Transverse colon (tissue), 4 donors: ENCODE measurements around the gene DCN. TPM values are rescaled to one million over a fixed set of nuclear protein-coding genes. Genes with fewer than 3 reads are reported as not detected.

Source experiments
- DNase-seq: peaks from one replicate; pipeline ENCODE4 v3.0.0-alpha.2; 2019
- H3K27ac ChIP-seq, 4 donors: fragments of 200-600 bp; sonication (generic); 2 replicates each; pipeline ENCODE4 v1.5.1; 2016 to 2018; ENCODE audit warnings: inconsistent platforms in 4 of 4
- H3K27me3 ChIP-seq: fragments of 200-600 bp; sonication (generic); 2 replicates; pipeline ENCODE4 v1.5.1; 2017; ENCODE audit warnings: inconsistent platforms
- H3K36me3 ChIP-seq, 4 donors: fragments of 200-600 bp; sonication (generic); 2 replicates each; pipeline ENCODE4 v1.5.1; 2017 to 2019; ENCODE audit warnings: inconsistent platforms in 4 of 4
- H3K4me1 ChIP-seq, 4 donors: fragments of 200-600 bp; sonication (generic); 2 replicates each; pipeline ENCODE4 v1.5.1; 2017 to 2020; ENCODE audit warnings: inconsistent platforms in 4 of 4
- H3K4me3 ChIP-seq, 4 donors: fragments of 200-600 bp; sonication (generic); 1 replicate in 1 of 4; 2 replicates in 3 of 4; pipeline versions ENCODE4 v1.5.1 to v1.6.1; 2017 to 2019; ENCODE audit warnings: inconsistent platforms in 4 of 4
- H3K9me3 ChIP-seq, 2 donors: fragments of 200-600 bp; sonication (generic); 2 replicates each; pipeline ENCODE4 v1.5.1; 2017 to 2019; ENCODE audit warnings: inconsistent platforms in 2 of 2
- CTCF ChIP-seq, 5 experiments: fragments of 200-600 bp in 3 of 5; fragments of 450-650 bp in 2 of 5; sonication (generic) in 3 of 5; IDR thresholded peaks; 1 replicate in 2 of 5; 2 replicates in 3 of 5; pipeline ENCODE4 v1.5.1; 2016 to 2017; ENCODE audit warnings: antibody characterized with exemption in 5 of 5, inconsistent platforms in 3 of 5, mild to moderate bottlenecking in 2 of 5, moderate library complexity in 1 of 5
- EP300 ChIP-seq: sonication (generic); formaldehyde crosslinking; IDR thresholded peaks from one replicate; pipeline ENCODE4 v1.6.1; 2017; ENCODE audit warnings: antibody characterized with exemption, low read depth
- POLR2A ChIP-seq: fragments of 450-650 bp; IDR thresholded peaks from one replicate; pipeline ENCODE4 v1.6.1; 2016; ENCODE audit warnings: antibody characterized with exemption, mild to moderate bottlenecking, moderate library complexity
- POLR2AphosphoS5 ChIP-seq, 3 donors: sonication (generic); formaldehyde crosslinking; IDR thresholded peaks; one replicate each; pipeline ENCODE4 v1.6.1; 2016; ENCODE audit warnings: antibody characterized with exemption in 3 of 3
- WGBS, 2 donors: methylation state at CpG; one replicate each; pipeline ENCODE4 v1.1.5; 2018; ENCODE audit warnings: low coverage in 1 of 2; 5-methylcytosine and 5-hydroxymethylcytosine counted together
- in situ Hi-C, 4 donors: fragments of 200-750 bp; cut with MboI; loops; one replicate each; pipeline versions ENCODE4 v1.15.0 to v1.15.1; 2017; ENCODE audit warnings: low sequenced_read_pairs in 3 of 4, low pct_ligation_motif_present in 1 of 4, low pct_unique_long_range_greater_than_20kb in 1 of 4
- intact Hi-C: fragments of 100-400 bp; cut with DNase I; formaldehyde crosslinking; loops from one replicate; pipeline ENCODE4 v1.15.1; 2023; ENCODE audit warnings: low total_unique reads
- total RNA-seq, 4 donors: library from RNA; depleted of rRNA; stranded (reverse); fragments of >200 nt; gene quantifications; one replicate each; pipeline ENCODE4 v1.1.0, GENCODE V29; 2016

Gene DCN
- total RNA-seq, 4 donors from 2014 or later, result 133 to 511 (median 276) TPM

- WGBS, 2 donors, result 78 to 90% methylated on average over 2 of the region's 2 CpGs
- no peak overlapping the region for H3K4me3 ChIP-seq
- H3K36me3 ChIP-seq, result no peaks in the 10 kb centered on the region
- DNase-seq, result no peak
- no peaks in the 10 kb centered on the region for H3K27me3 ChIP-seq
- H3K9me3 ChIP-seq, result no peaks in the 10 kb centered on the region
- intact Hi-C loops (no loop called here), in situ Hi-C loops (loop anchor here in 1 of 4 donors (25.0 kb wide), 1 partner anchor 143 kb away; no protein-coding TSS in a partner anchor)
- no peak overlapping the region for H3K27ac ChIP-seq
- no peaks in the 10 kb centered on the region for H3K4me1 ChIP-seq
- no peak for TF ChIP-seq EP300
- TF ChIP-seq POLR2AphosphoS5 (IDR thresholded peaks at IDR 0.05), result no peak
- no peak for TF ChIP-seq CTCF (IDR thresholded peaks at IDR 0.05)
These were observed 11.9 kb upstream of the DCN start for GRCh38 chr12:91194500-91194899.

DNA sequence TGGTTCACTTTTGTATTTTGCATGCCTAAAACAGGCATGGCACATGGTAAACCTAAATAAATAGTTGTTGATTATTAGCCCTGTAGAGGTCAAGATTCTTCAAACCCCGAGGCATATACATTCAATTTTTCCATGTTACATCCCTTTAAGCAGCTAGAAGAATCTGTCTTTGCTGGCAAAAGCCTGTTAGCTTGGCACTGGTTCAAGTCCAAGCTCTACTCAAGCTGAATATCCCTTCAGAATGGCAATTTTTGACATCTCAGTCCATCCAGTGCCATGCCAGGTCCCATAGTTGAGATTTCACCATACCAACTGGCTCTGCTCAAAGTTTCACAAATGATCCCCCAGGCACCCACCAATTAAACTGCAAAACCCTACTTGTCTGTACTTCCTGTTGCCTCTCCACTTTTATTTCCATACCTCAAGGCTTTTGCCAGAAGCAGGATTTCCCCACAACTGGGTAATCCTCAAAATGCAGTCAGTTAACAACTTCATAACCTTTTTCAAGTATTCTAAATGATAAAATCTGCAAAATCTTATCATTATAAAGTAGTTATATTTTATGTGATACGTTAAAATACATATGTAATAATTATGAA, 9.0 kb upstream of the DCN start:
- 65 to 74% methylated on average over 2 of the region's 2 CpGs for WGBS, 2 donors
- Histone ChIP-seq H3K36me3 (no peaks in the 10 kb centered on the region), H3K27ac (no peak overlapping the region)

DNA sequence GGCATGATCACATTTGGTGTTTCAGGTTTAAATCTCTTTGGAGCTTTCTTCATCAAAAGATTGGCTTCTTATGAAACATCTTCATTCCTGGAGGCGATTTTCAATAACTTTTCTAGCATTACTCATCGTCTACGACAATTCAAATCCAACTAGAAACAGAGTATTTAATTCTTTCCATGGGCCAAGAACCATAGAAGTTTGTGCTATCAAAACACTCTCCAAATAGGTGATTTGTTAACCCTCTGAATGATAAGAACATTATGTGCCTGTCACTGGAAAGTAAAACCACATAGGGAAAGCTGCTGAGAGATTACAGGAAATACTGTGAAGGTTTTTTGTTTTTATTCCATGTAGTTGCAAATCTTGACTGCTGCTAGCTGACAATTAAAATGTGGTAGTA, 6.9 kb upstream of the DCN start:
- no peaks in the 10 kb centered on the region for H3K36me3 ChIP-seq
- no peak overlapping the region for H3K4me3 ChIP-seq
- H3K4me1 ChIP-seq, result peaks cover 0 to 14% (median 0%) of the 10 kb centered on the region in 4 donors
- no peak for DNase-seq
- H3K27me3 ChIP-seq, result no peaks in the 10 kb centered on the region
- TF ChIP-seq POLR2AphosphoS5 (IDR thresholded peaks at IDR 0.05), result no peak
- TF ChIP-seq EP300, result no peak
- no peak for TF ChIP-seq POLR2A
- no peak for TF ChIP-seq CTCF (IDR thresholded peaks at IDR 0.05)
- WGBS, 2 donors, result 70 to 85% methylated on average over 3 of the region's 3 CpGs
- intact Hi-C loops, result no loop called here
- in situ Hi-C loops, result loop anchor here in 1 of 4 donors (25.0 kb wide), 1 partner anchor 148 kb away; no protein-coding TSS in a partner anchor
- H3K27ac ChIP-seq, result no peak overlapping the region
- no peaks in the 10 kb centered on the region for H3K9me3 ChIP-seq

More for the DNA sequence above, 9.0 kb upstream of the DCN start:
- intact Hi-C loops (no loop called here), in situ Hi-C loops (loop anchor here in 1 of 4 donors (25.0 kb wide), 1 partner anchor 146 kb away; no protein-coding TSS in a partner anchor)
- DNase-seq, result no peak
- TF ChIP-seq CTCF (IDR thresholded peaks at IDR 0.05) (no peak), POLR2AphosphoS5 (IDR thresholded peaks at IDR 0.05) (no peak), POLR2A (no peak), EP300 (no peak)
- no peaks in the 10 kb centered on the region for H3K27me3 ChIP-seq
- no peak overlapping the region for H3K4me3 ChIP-seq
- H3K4me1 ChIP-seq, result peaks cover 0 to 4% (median 0%) of the 10 kb centered on the region in 4 donors
- H3K9me3 ChIP-seq, result no peaks in the 10 kb centered on the region

DNA sequence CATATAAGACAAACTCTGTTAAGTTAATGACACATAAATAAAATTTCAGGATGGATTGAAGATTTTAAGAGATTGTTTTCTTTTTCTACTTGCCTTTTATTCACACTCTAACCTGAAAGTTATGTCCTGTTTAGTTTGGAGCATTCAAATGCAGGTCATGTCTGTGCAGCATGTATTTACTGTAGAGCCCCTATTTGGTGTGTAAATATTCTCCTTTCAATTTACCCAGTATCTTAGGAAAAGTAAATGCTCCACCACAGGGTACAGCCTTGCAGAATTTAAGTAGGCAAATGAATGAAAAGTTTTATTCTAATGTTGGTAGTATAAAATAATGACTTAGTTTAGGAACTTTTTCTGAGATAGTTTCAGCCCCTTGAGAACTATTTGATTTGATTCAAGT, 6.2 kb upstream of the DCN start:
- H3K27me3 ChIP-seq, result no peaks in the 10 kb centered on the region
- intact Hi-C loops (no loop called here), in situ Hi-C loops (loop anchor here in 1 of 4 donors (25.0 kb wide), 1 partner anchor 149 kb away; no protein-coding TSS in a partner anchor)
- peaks cover 0 to 16% (median 0%) of the 10 kb centered on the region in 4 donors for H3K4me1 ChIP-seq
- no peak for TF ChIP-seq CTCF (IDR thresholded peaks at IDR 0.05)
- no peak for TF ChIP-seq POLR2AphosphoS5 (IDR thresholded peaks at IDR 0.05)
- TF ChIP-seq POLR2A, result no peak
- no peak for TF ChIP-seq EP300
- H3K9me3 ChIP-seq, result no peaks in the 10 kb centered on the region
- DNase-seq, result no peak
- no peaks in the 10 kb centered on the region for H3K36me3 ChIP-seq
- no peak overlapping the region for H3K4me3 ChIP-seq
- H3K27ac ChIP-seq, result no peak overlapping the region
